Loucy (cell line): ENCODE data around the gene DAD1.

ENCODE experiments used
- H2AFZ ChIP-seq: fragments of 200-600 bp; sonication (generic); 2 replicates; pipeline ENCODE4 v1.6.0; 2016; ENCODE audit warnings: antibody characterized with exemption, mild to moderate bottlenecking, low read length, moderate library complexity
- H3F3A ChIP-seq: fragments of 200-600 bp; 2 replicates; pipeline ENCODE4 v1.6.0; 2016; ENCODE audit warnings: antibody characterized with exemption, low read depth, mild to moderate bottlenecking
- H3K27me3 ChIP-seq: fragments of 200-600 bp; sonication (generic); 2 replicates; pipeline ENCODE4 v1.6.1; 2014; ENCODE audit warnings: low read length, mild to moderate bottlenecking; ENCODE audit not compliant: insufficient read depth, poor library complexity, severe bottlenecking
- H3K36me3 ChIP-seq: fragments of 200-600 bp; sonication (generic); 2 replicates; pipeline ENCODE4 v1.6.1; 2016; ENCODE audit warnings: low read length; ENCODE audit not compliant: insufficient read depth
- H3K4me1 ChIP-seq: fragments of 200-600 bp; sonication (generic); 2 replicates; pipeline ENCODE4 v1.5.1; 2014; ENCODE audit warnings: low read length, mild to moderate bottlenecking; ENCODE audit not compliant: insufficient read depth, poor library complexity, severe bottlenecking
- H3K4me2 ChIP-seq: fragments of 200-600 bp; sonication (generic); 2 replicates; pipeline ENCODE4 v1.6.0; 2014; ENCODE audit warnings: antibody characterized with exemption, low read length, low read depth, mild to moderate bottlenecking; ENCODE audit not compliant: poor library complexity, severe bottlenecking
- H3K4me3 ChIP-seq: fragments of 200-600 bp; sonication (generic); 2 replicates; pipeline ENCODE4 v1.5.1; 2014; ENCODE audit warnings: low read length, mild to moderate bottlenecking, mixed read lengths; ENCODE audit not compliant: poor library complexity, severe bottlenecking
- H3K79me2 ChIP-seq: fragments of 200-600 bp; sonication (generic); 2 replicates; pipeline ENCODE4 v1.6.1; 2014; ENCODE audit warnings: low read length; ENCODE audit not compliant: insufficient read depth
- H3K9ac ChIP-seq: fragments of 200-600 bp; sonication (generic); 2 replicates; pipeline ENCODE4 v1.6.0; 2014; ENCODE audit warnings: mild to moderate bottlenecking, low read depth, low read length, moderate library complexity; ENCODE audit not compliant: poor library complexity, severe bottlenecking
- H3K9me2 ChIP-seq: fragments of 200-600 bp; sonication (generic); replicated peaks from 2 replicates; pipeline ENCODE4 v1.6.1; 2016; ENCODE audit warnings: low read depth, low read length, mixed read lengths
- H3K9me3 ChIP-seq: fragments of 200-600 bp; sonication (generic); 2 replicates; pipeline ENCODE4 v1.6.1; 2014; ENCODE audit warnings: mild to moderate bottlenecking, antibody characterized with exemption, low read length, low read depth; ENCODE audit not compliant: insufficient read depth
- H4K20me1 ChIP-seq: fragments of 200-600 bp; sonication (generic); 2 replicates; pipeline ENCODE4 v1.6.0; 2014; ENCODE audit warnings: antibody characterized with exemption, low read length, mild to moderate bottlenecking; ENCODE audit not compliant: insufficient read depth, poor library complexity, severe bottlenecking
- EZH2phosphoT487 ChIP-seq: fragments of 200-600 bp; IDR thresholded peaks from 2 replicates; pipeline ENCODE4 v1.6.1; 2018; ENCODE audit warnings: antibody characterized with exemption, mild to moderate bottlenecking, moderate library complexity, borderline replicate concordance
- TF ChIP-seq, protein P1 (sequence below): fragments of 200-600 bp; sonication (generic); conservative IDR thresholded peaks from 2 replicates; pipeline ENCODE4 v1.5.1; 2014; ENCODE audit warnings: mild to moderate bottlenecking, antibody characterized with exemption, low read length

Gene DAD1

DNA sequence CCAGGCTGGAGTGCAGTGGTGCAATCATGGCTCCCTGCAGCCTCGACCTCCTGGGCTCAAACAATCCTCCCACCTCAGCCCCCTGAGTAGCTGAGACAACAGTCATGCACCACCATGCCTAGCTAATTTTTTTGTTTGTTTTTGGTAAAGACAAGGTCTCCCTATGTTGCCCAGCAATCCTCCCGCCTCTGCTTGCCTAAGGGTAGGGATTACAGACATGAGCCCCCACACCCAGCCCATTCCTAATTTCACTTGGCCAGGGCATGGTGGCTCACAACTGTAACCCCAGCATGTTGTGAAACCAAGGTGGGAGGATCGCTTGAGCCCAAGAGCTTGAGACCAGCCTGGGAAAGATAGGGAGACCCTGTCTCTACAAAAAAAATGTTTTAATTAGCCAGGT, 9.1 kb downstream of the DAD1 start:
- H3K79me2 ChIP-seq: peaks cover 23% of the 10 kb centered on the region
- H3K9ac ChIP-seq: no peak overlapping the region
- H3K9me2 ChIP-seq: no peaks in the 10 kb centered on the region
- no peaks in the 10 kb centered on the region; the same call in 1 of the 2 replicates for H3K36me3 ChIP-seq
- H3K4me2 ChIP-seq: no peak overlapping the region
- no peaks in the 10 kb centered on the region for H3K27me3 ChIP-seq
- H4K20me1 ChIP-seq: no peaks in the 10 kb centered on the region
- no peak for TF ChIP-seq EZH2phosphoT487
- TF ChIP-seq, protein P1, sequence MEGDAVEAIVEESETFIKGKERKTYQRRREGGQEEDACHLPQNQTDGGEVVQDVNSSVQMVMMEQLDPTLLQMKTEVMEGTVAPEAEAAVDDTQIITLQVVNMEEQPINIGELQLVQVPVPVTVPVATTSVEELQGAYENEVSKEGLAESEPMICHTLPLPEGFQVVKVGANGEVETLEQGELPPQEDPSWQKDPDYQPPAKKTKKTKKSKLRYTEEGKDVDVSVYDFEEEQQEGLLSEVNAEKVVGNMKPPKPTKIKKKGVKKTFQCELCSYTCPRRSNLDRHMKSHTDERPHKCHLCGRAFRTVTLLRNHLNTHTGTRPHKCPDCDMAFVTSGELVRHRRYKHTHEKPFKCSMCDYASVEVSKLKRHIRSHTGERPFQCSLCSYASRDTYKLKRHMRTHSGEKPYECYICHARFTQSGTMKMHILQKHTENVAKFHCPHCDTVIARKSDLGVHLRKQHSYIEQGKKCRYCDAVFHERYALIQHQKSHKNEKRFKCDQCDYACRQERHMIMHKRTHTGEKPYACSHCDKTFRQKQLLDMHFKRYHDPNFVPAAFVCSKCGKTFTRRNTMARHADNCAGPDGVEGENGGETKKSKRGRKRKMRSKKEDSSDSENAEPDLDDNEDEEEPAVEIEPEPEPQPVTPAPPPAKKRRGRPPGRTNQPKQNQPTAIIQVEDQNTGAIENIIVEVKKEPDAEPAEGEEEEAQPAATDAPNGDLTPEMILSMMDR: no peak
- H3K4me1 ChIP-seq: peaks cover 21% of the 10 kb centered on the region
- no peaks in the 10 kb centered on the region for H3K9me3 ChIP-seq
- H3F3A ChIP-seq: peaks cover 5% of the 10 kb centered on the region
- no peak overlapping the region for H3K4me3 ChIP-seq
- H2AFZ ChIP-seq: no peak overlapping the region

DNA sequence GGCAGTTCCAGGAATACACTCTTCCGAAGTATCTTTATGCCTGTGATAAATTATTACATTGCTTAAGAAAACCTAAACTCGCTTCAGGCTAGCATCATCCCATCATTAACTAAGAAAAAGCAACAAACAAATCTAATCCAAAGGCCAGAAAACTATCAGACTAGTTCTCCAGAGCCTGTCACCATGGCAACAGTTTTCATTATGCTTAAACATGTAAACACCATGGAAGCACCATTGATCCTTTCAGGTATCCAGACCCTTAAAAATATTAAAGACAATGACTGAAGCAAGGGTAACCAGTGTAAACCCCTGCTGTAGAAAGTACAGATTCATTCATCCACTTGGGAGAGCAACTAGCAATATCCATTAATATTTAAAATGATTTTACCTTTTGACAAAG, 9.8 kb downstream of the DAD1 start:
- TF ChIP-seq, protein P1: no peak
- TF ChIP-seq EZH2phosphoT487: no peak
- no peaks in the 10 kb centered on the region for H4K20me1 ChIP-seq
- H3K79me2 ChIP-seq: peaks cover 16% of the 10 kb centered on the region
- H3K4me3 ChIP-seq: no peak overlapping the region
- peaks cover 3% of the 10 kb centered on the region; the same call in 1 of the 2 replicates for H3K36me3 ChIP-seq
- H3K9ac ChIP-seq: no peak overlapping the region
- H3K4me1 ChIP-seq: peaks cover 14% of the 10 kb centered on the region
- H3K9me2 ChIP-seq: no peaks in the 10 kb centered on the region
- no peak overlapping the region for H2AFZ ChIP-seq
- peaks cover 5% of the 10 kb centered on the region for H3F3A ChIP-seq
- no peak overlapping the region for H3K4me2 ChIP-seq
- H3K27me3 ChIP-seq: no peaks in the 10 kb centered on the region
- no peaks in the 10 kb centered on the region for H3K9me3 ChIP-seq

DNA sequence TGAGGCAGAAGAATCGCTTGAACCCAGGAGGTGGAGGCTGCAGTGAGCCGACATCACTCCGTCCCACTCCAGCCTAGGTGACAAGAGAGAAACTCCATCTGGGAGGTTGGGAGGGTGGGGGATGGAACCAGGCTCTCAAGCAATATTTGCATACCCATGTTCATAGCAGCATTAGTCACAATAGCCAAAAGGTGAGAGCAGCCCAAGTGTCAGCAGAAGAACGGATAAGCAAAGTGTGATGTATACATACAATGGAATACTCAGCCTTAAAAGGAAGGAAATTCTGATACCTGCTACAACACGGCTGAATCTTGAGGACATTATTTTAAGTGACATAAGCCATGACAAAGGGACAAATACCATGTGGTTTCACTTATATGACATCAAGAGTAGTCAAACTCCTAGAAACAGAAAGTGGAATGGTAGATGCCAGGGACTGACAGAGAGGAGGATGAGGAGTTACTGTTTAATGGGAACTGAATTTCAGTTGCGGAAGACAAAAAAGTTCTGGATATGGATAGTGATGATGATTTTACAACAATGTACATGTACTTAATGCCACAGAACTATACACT, 11.6 kb downstream of the DAD1 start:
- Histone ChIP-seq H3K4me3 (no peak overlapping the region), H3K4me2 (no peak overlapping the region), H2AFZ (no peak overlapping the region), H3F3A (no peaks in the 10 kb centered on the region), H3K9me2 (no peaks in the 10 kb centered on the region), H3K9ac (no peak overlapping the region), H3K79me2 (peaks cover 2% of the 10 kb centered on the region; the same call in 1 of the 2 replicates), H3K36me3 (peaks cover 17% of the 10 kb centered on the region; the same call in 1 of the 2 replicates), H3K4me1 (no peaks in the 10 kb centered on the region), H4K20me1 (no peaks in the 10 kb centered on the region), H3K9me3 (no peaks in the 10 kb centered on the region), H3K27me3 (no peaks in the 10 kb centered on the region)
- TF ChIP-seq, protein P1: no peak
- TF ChIP-seq EZH2phosphoT487: no peak
